ENCODE data around the gene MEIS1.

GRCh38 chr2:66426244-66427111 is 8.4 kb upstream of the MEIS1 start:
- no peak for TF ChIP-seq FOXP2 (optimal IDR thresholded peaks at IDR 0.05; ENCODE audit: control extremely low read depth, extremely low read length, insufficient read depth)
- no peak for TF ChIP-seq EZH2 (IDR thresholded peaks at IDR 0.05)
